ENCODE data around the gene SDHAF4. TPM values are rescaled to one million over a fixed set of nuclear protein-coding genes. Genes with fewer than 3 reads are reported as not detected.

Gene SDHAF4
- total and polyA plus RNA-seq, 2 donors (not counting 1 experiment from before 2014, with no cell fraction given): 2.7 to 9.2 TPM

DNA sequence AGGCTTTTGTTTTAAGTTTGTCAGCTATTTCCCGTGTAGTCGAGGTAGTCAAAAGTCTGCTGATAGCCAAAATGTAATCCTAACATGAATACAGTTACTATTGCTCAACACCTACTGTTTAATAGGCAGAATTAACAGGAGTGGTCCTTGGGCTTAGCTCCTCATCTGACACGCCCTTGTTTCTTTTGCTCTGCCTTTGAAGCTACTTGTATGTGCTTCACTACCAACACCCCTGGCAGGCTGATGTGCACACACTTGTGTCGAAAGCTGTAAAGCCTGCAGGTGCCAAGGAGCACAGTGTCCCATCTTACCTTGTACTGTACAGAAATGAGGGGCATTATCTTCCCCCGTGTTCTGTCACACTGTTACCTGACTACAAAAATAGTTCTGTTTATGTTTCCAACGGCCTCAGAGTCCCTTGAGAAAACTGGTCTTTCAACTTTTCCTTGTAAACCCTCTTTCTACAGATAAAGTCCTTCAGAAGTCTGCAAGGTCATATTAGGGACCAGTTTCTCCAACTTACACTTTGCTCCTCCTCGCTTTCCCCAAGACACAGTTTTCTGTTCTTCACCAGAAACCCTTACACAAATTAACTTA is 9.3 kb downstream of the SDHAF4 start:
- Histone ChIP-seq H3K36me3 (ENCODE audit: control insufficient read depth, insufficient read depth, low read length) (peaks cover 2% of the 10 kb centered on the region), H3K9me3 (ENCODE audit: control insufficient read depth, insufficient read depth, low read depth, low read length) (no peaks in the 10 kb centered on the region), H3K79me2 (ENCODE audit: control insufficient read depth, insufficient read depth, low read length) (no peaks in the 10 kb centered on the region), H3K27me3 (ENCODE audit: control insufficient read depth, insufficient read depth, low read length) (no peaks in the 10 kb centered on the region), H2AFZ (ENCODE audit: low read length) (no peak overlapping the region), H3K4me3 (replicated peaks in 1 of 4; ENCODE audit: control extremely low read depth in 1 of 4, insufficient read depth in 1 of 4, low read depth in 3 of 4, low read length in 4 of 4) (no peak overlapping the region), H4K20me1 (ENCODE audit: control insufficient read depth, extremely low read depth, insufficient read depth, low read length) (no peaks in the 10 kb centered on the region), H3K9ac (ENCODE audit: insufficient read depth, low read length) (no peak overlapping the region), H3K27ac (ENCODE audit: insufficient read depth, low read length) (no peak overlapping the region), H3K4me1 (ENCODE audit: control insufficient read depth, extremely low read depth, insufficient read depth, low read length) (no peaks in the 10 kb centered on the region), H3K4me2 (ENCODE audit: extremely low read depth, insufficient read depth, low read length) (no peak overlapping the region)
- TF ChIP-seq, protein P1, sequence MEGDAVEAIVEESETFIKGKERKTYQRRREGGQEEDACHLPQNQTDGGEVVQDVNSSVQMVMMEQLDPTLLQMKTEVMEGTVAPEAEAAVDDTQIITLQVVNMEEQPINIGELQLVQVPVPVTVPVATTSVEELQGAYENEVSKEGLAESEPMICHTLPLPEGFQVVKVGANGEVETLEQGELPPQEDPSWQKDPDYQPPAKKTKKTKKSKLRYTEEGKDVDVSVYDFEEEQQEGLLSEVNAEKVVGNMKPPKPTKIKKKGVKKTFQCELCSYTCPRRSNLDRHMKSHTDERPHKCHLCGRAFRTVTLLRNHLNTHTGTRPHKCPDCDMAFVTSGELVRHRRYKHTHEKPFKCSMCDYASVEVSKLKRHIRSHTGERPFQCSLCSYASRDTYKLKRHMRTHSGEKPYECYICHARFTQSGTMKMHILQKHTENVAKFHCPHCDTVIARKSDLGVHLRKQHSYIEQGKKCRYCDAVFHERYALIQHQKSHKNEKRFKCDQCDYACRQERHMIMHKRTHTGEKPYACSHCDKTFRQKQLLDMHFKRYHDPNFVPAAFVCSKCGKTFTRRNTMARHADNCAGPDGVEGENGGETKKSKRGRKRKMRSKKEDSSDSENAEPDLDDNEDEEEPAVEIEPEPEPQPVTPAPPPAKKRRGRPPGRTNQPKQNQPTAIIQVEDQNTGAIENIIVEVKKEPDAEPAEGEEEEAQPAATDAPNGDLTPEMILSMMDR (conservative IDR thresholded peaks at IDR 0.05 in 1 of 2, IDR thresholded peaks at IDR 0.05 in 1 of 2; ENCODE audit: low read depth in 1 of 2, low read length in 2 of 2): no peak
- no peak for TF ChIP-seq EZH2 (IDR thresholded peaks at IDR 0.05; ENCODE audit: low read length, missing control alignments)
- DNase-seq (ENCODE audit: low read depth in 2 of 2): no peak

DNA sequence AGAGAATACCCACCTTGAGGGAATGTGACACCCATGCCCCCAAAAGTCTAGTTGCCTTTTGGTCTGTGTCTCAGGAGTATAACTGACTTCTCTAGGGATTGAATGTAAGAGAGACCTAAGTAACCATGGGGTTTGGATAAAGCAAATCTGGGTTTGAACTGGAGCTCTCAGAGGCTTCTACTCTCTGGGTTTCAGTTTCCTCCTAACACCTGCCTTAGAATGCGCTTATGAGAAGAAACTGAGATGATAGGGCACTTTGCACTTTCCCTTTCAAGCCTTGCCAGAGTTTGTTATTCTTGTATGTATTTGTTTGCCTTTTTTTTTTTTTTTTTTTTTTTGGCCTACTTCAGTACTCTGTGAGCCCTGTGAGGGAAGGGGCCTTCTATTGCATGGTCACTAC is 19.4 kb downstream of the SDHAF4 start:
- Histone ChIP-seq H2AFZ (ENCODE audit: low read length) (no peak overlapping the region), H3K4me2 (ENCODE audit: extremely low read depth, insufficient read depth, low read length) (no peak overlapping the region), H3K4me1 (ENCODE audit: control insufficient read depth, extremely low read depth, insufficient read depth, low read length) (no peaks in the 10 kb centered on the region), H3K9ac (ENCODE audit: insufficient read depth, low read length) (no peak overlapping the region), H3K36me3 (ENCODE audit: control insufficient read depth, insufficient read depth, low read length) (no peaks in the 10 kb centered on the region), H3K79me2 (ENCODE audit: control insufficient read depth, insufficient read depth, low read length) (no peaks in the 10 kb centered on the region), H3K27ac (ENCODE audit: insufficient read depth, low read length) (no peak overlapping the region), H3K27me3 (ENCODE audit: control insufficient read depth, insufficient read depth, low read length) (no peaks in the 10 kb centered on the region), H3K9me3 (ENCODE audit: control insufficient read depth, insufficient read depth, low read depth, low read length) (no peaks in the 10 kb centered on the region), H4K20me1 (ENCODE audit: control insufficient read depth, extremely low read depth, insufficient read depth, low read length) (no peaks in the 10 kb centered on the region), H3K4me3 (replicated peaks in 1 of 4; ENCODE audit: control extremely low read depth in 1 of 4, insufficient read depth in 1 of 4, low read depth in 3 of 4, low read length in 4 of 4) (no peak overlapping the region)
- TF ChIP-seq, protein P1 (conservative IDR thresholded peaks at IDR 0.05 in 1 of 2, IDR thresholded peaks at IDR 0.05 in 1 of 2; ENCODE audit: low read depth in 1 of 2, low read length in 2 of 2): no peak
- no peak for TF ChIP-seq EZH2 (IDR thresholded peaks at IDR 0.05; ENCODE audit: low read length, missing control alignments)
- DNase-seq (ENCODE audit: low read depth in 2 of 2): no peak

DNA sequence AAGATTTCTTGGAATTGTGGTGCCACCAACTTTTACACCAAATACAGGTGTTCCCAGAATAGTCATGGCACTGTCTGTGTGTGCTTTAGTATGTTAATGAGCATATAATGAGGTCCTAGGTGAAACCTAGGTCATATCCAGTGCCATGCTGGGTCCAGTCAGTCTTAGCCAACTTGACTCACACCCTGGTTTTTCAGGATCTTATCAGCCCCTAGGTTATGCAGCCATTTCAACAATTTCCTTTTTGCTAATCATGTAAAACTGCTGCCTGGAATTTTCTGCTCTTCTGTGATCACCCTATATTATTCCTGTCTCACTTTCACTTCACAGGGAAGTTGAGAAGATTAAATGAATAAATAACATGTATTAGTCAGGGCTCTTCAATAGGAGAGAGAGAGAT is 23.7 kb downstream of the SDHAF4 start:
- TF ChIP-seq, protein P1 (conservative IDR thresholded peaks at IDR 0.05 in 1 of 2, IDR thresholded peaks at IDR 0.05 in 1 of 2; ENCODE audit: low read depth in 1 of 2, low read length in 2 of 2): no peak
- no peak for DNase-seq (ENCODE audit: low read depth in 2 of 2)
- Histone ChIP-seq H3K36me3 (ENCODE audit: control insufficient read depth, insufficient read depth, low read length) (no peaks in the 10 kb centered on the region), H3K4me3 (replicated peaks in 1 of 4; ENCODE audit: control extremely low read depth in 1 of 4, insufficient read depth in 1 of 4, low read depth in 3 of 4, low read length in 4 of 4) (no peak overlapping the region), H3K4me1 (ENCODE audit: control insufficient read depth, extremely low read depth, insufficient read depth, low read length) (no peaks in the 10 kb centered on the region), H3K79me2 (ENCODE audit: control insufficient read depth, insufficient read depth, low read length) (no peaks in the 10 kb centered on the region), H3K27ac (ENCODE audit: insufficient read depth, low read length) (no peak overlapping the region), H2AFZ (ENCODE audit: low read length) (no peak overlapping the region), H3K9me3 (ENCODE audit: control insufficient read depth, insufficient read depth, low read depth, low read length) (no peaks in the 10 kb centered on the region), H3K4me2 (ENCODE audit: extremely low read depth, insufficient read depth, low read length) (no peak overlapping the region), H4K20me1 (ENCODE audit: control insufficient read depth, extremely low read depth, insufficient read depth, low read length) (no peaks in the 10 kb centered on the region), H3K27me3 (ENCODE audit: control insufficient read depth, insufficient read depth, low read length) (no peaks in the 10 kb centered on the region), H3K9ac (ENCODE audit: insufficient read depth, low read length) (no peak overlapping the region)
